HepG2 (cell line): Measurements from ENCODE around the gene GTF2F1. TPM values are rescaled to one million over a fixed set of nuclear protein-coding genes. Genes with fewer than 3 reads are reported as not detected.

Experiments
- ATAC-seq: fragments of 200-7000 bp; cut with Tn5 transposase; 3 replicates; pipeline ENCODE4 v1.9.1; 2020; ENCODE audit warnings: mild to moderate bottlenecking, moderate library complexity
- BruUV-seq: library from RNA; stranded (reverse); fragments of 400-500 nt; replicated peaks from 2 replicates; lab custom pipeline; 2021; lab: Mats Ljungman, UMichigan
- CTCF ChIA-PET: fragments of 300-600 bp; formaldehyde crosslinking; extraction: SDS; loops from one replicate; lab custom pipeline; 2021; ENCODE audit warnings: low total read pairs, inconsistent platforms, low intra/inter-chr PET ratio; lab: Yijun Ruan, JAX
- POLR2A ChIA-PET: fragments of 350-600 bp; sonication (Branson Sonifier 250); formaldehyde crosslinking; loops from one replicate; lab custom pipeline; 2020; ENCODE audit warnings: antibody characterized with exemption, inconsistent platforms; lab: Yijun Ruan, JAX
- DNase-seq: peaks from one replicate; pipeline ENCODE4 v3.0.0-alpha.2; 2015; ENCODE audit warnings: low spot score
- FAIRE-seq: peaks from 3 replicates; lab custom pipeline; 2011; peaks lifted over from hg19 to GRCh38; lab: Jason Lieb, UNC
- H2AFZ ChIP-seq: one replicate; pipeline ENCODE4 v1.6.1; 2011; ENCODE audit warnings: low read length, inconsistent platforms
- H3K27ac ChIP-seq: fragments of 300-600 bp; 3 replicates; pipeline ENCODE4 v1.8.0; 2011; ENCODE audit warnings: mixed run types, mild to moderate bottlenecking, mixed read lengths, low read length, inconsistent platforms; ENCODE audit not compliant: insufficient read depth; ENCODE audit errors: extremely low read length
- H3K27me3 ChIP-seq, 2 experiments: fragments of 200-600 bp in 1 of 2; 2 replicates in 1 of 2; 3 replicates in 1 of 2; pipeline versions ENCODE4 v1.6.0 to v1.8.0; 2011; ENCODE audit warnings: low read length in 2 of 2, mild to moderate bottlenecking in 2 of 2, moderate library complexity in 2 of 2, inconsistent platforms in 1 of 2; ENCODE audit not compliant: insufficient read depth in 2 of 2, control insufficient read depth in 1 of 2
- H3K36me3 ChIP-seq, 2 experiments: fragments of 200-600 bp in 1 of 2; replicated peaks in 1 of 2; 2 replicates in 1 of 2; 3 replicates in 1 of 2; pipeline versions ENCODE4 v1.5.1 to v1.8.0; 2011; ENCODE audit warnings: low read length in 2 of 2, inconsistent platforms in 1 of 2; ENCODE audit not compliant: insufficient read depth in 2 of 2, control insufficient read depth in 1 of 2
- H3K4me1 ChIP-seq: 2 replicates; pipeline ENCODE4 v1.5.1; 2012; ENCODE audit warnings: low read length, inconsistent platforms; ENCODE audit not compliant: insufficient read depth
- H3K4me2 ChIP-seq: 2 replicates; pipeline ENCODE4 v1.6.0; 2011; ENCODE audit warnings: low read depth, low read length, inconsistent platforms
- H3K4me3 ChIP-seq, 3 experiments: fragments of 200-600 bp in 1 of 3; sonication (generic), shearing (Covaris generic) in 1 of 3; replicated peaks in 1 of 3; 2 replicates each; pipeline ENCODE4 v1.5.1; 2011 to 2016; ENCODE audit warnings: low read length in 3 of 3, inconsistent platforms in 2 of 3, low read depth in 2 of 3, mild to moderate bottlenecking in 2 of 3, control low read depth in 1 of 3, mixed read lengths in 1 of 3; ENCODE audit not compliant: insufficient read depth in 1 of 3
- H3K79me2 ChIP-seq: one replicate; pipeline ENCODE4 v1.6.1; 2011; ENCODE audit warnings: low read length, inconsistent platforms; ENCODE audit not compliant: insufficient read depth
- H3K9ac ChIP-seq: 2 replicates; pipeline ENCODE4 v1.6.0; 2011; ENCODE audit warnings: mild to moderate bottlenecking, low read depth, low read length, inconsistent platforms; ENCODE audit not compliant: insufficient read depth
- H3K9me3 ChIP-seq: 2 replicates; pipeline ENCODE4 v1.5.1; 2012; ENCODE audit warnings: mild to moderate bottlenecking, low read length
- H4K20me1 ChIP-seq: 2 replicates; pipeline ENCODE4 v1.6.0; 2011; ENCODE audit warnings: inconsistent platforms, mild to moderate bottlenecking, low read length, moderate library complexity; ENCODE audit not compliant: insufficient read depth
- AGO2 ChIP-seq: fragments of 200-400 bp; formaldehyde crosslinking; optimal IDR thresholded peaks from 2 replicates; pipeline ENCODE3; 2017; ENCODE audit warnings: mild to moderate bottlenecking, low read depth, low read length, moderate library complexity
- RBFOX2 ChIP-seq: fragments of 200-400 bp; formaldehyde crosslinking; IDR thresholded peaks from 2 replicates; pipeline ENCODE4 v1.6.1; 2017; ENCODE audit warnings: low read depth, mild to moderate bottlenecking, low read length
- WGBS: methylation state at CpG from one replicate; pipeline ENCODE4 v1.1.6; 2017; ENCODE audit warnings: low lambda C conversion rate; 5-methylcytosine and 5-hydroxymethylcytosine counted together
- in situ Hi-C: cut with HindIII; loops from 2 replicates; pipeline ENCODE4 v1.10.0; 2017; ENCODE audit warnings: low pct_unique_long_range_greater_than_20kb; ENCODE audit not compliant: extremely low pct_ligation_motif_present
- intact Hi-C: fragments of 100-400 bp; cut with micrococcal nuclease; formaldehyde crosslinking; loops from one replicate; pipeline ENCODE4 v1.10.0; 2022; ENCODE audit not compliant: unreplicated experiment
- polyA plus RNA-seq, 8 experiments: library from polyadenylated mRNA; depleted of rRNA in 3 of 8; stranded (reverse) in 7 of 8; unstranded in 1 of 8; fragments of >200 nt; fragmentation: Illumina TruSeq in 4 of 8; extraction: Trizol in 4 of 8; gene quantifications; 2 replicates each; pipeline versions ENCODE4 v1.2.1 to v1.2.3, GENCODE V29; 2011 to 2016; ENCODE audit warnings: low read depth in 4 of 8, missing spikeins in 1 of 8, mixed read lengths in 1 of 8; ENCODE audit not compliant: insufficient read depth in 1 of 8
- total RNA-seq, 5 experiments: library from RNA; depleted of rRNA; stranded (reverse); fragments of >200 nt; fragmentation: Illumina TruSeq; extraction: Trizol; gene quantifications; 2 replicates each; pipeline ENCODE4 v1.2.3, GENCODE V29; 2016; ENCODE audit warnings: low read depth in 1 of 5
- TF ChIP-seq, protein P1 (sequence below), 2 experiments: fragments of 450-650 bp in 1 of 2; sonication (generic) in 1 of 2; formaldehyde crosslinking in 1 of 2; IDR thresholded peaks; 2 replicates each; pipeline versions ENCODE4 v1.6.1 to v1.8.0; 2016 to 2022; ENCODE audit warnings: antibody characterized with exemption in 1 of 2, mild to moderate bottlenecking in 1 of 2, missing genetic modification reagents in 1 of 2

The GTF2F1 gene
- total and polyA plus RNA-seq, 2 of the 13 experiments (the other 11 are each of a cell fraction or from before 2014, with no cell fraction given) = 27.8 to 34.1 TPM

GRCh38 chr19:6416658-6417405 is 23.9 kb upstream of the GTF2F1 start:
- H3K79me2 ChIP-seq = peaks cover 29% of the 10 kb centered on the region
- in situ Hi-C loops = no loop called here
- H3K36me3 ChIP-seq = peaks cover 43 to 80% of the 10 kb centered on the region in 2 experiments
- CTCF ChIA-PET = no interaction called here
- ATAC-seq = no peak
- POLR2A ChIA-PET = no interaction called here
- FAIRE-seq = no peak
- intact Hi-C loops = no loop called here
- no peaks in the 10 kb centered on the region for H3K27me3 ChIP-seq
- no peaks in the 10 kb centered on the region for H3K9me3 ChIP-seq
- H3K4me3 ChIP-seq = no peak overlapping the region
- no peak overlapping the region for H3K9ac ChIP-seq
- DNase-seq = no peak
- TF ChIP-seq AGO2 = peak; percentile 52
- TF ChIP-seq RBFOX2 = peak; percentile 41
- TF ChIP-seq, protein P1, sequence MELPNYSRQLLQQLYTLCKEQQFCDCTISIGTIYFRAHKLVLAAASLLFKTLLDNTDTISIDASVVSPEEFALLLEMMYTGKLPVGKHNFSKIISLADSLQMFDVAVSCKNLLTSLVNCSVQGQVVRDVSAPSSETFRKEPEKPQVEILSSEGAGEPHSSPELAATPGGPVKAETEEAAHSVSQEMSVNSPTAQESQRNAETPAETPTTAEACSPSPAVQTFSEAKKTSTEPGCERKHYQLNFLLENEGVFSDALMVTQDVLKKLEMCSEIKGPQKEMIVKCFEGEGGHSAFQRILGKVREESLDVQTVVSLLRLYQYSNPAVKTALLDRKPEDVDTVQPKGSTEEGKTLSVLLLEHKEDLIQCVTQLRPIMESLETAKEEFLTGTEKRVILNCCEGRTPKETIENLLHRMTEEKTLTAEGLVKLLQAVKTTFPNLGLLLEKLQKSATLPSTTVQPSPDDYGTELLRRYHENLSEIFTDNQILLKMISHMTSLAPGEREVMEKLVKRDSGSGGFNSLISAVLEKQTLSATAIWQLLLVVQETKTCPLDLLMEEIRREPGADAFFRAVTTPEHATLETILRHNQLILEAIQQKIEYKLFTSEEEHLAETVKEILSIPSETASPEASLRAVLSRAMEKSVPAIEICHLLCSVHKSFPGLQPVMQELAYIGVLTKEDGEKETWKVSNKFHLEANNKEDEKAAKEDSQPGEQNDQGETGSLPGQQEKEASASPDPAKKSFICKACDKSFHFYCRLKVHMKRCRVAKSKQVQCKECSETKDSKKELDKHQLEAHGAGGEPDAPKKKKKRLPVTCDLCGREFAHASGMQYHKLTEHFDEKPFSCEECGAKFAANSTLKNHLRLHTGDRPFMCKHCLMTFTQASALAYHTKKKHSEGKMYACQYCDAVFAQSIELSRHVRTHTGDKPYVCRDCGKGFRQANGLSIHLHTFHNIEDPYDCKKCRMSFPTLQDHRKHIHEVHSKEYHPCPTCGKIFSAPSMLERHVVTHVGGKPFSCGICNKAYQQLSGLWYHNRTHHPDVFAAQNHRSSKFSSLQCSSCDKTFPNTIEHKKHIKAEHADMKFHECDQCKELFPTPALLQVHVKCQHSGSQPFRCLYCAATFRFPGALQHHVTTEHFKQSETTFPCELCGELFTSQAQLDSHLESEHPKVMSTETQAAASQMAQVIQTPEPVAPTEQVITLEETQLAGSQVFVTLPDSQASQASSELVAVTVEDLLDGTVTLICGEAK (IDR thresholded peaks at IDR 0.05) = no peak
- TF ChIP-seq, protein P1 (CRISPR knock-in tag; IDR thresholded peaks at IDR 0.05) = no peak
- H2AFZ ChIP-seq = no peak overlapping the region
- no TSS peak for BruUV-seq
- H3K4me2 ChIP-seq = no peak overlapping the region
- H3K4me1 ChIP-seq = peaks cover 2% of the 10 kb centered on the region
- peaks cover 36% of the 10 kb centered on the region for H4K20me1 ChIP-seq
- no peak overlapping the region for H3K27ac ChIP-seq
- WGBS = 96% methylated on average over 8 of the region's 29 CpGs
